A673 (cell line): ENCODE results near the gene LGR4. TPM values are rescaled to one million over a fixed set of nuclear protein-coding genes. Genes with fewer than 3 reads are reported as not detected.

Source experiments
- BruUV-seq: library from RNA; stranded (reverse); fragments of 400-500 nt; replicated peaks from 2 replicates; lab custom pipeline; 2021; lab: Mats Ljungman, UMichigan
- CTCF ChIA-PET: fragments of 300-600 bp; sonication (Branson Sonifier 250); formaldehyde crosslinking; loops from one replicate; lab custom pipeline; 2022; ENCODE audit warnings: antibody characterized with exemption; lab: Charles Lee
- POLR2A ChIA-PET: fragments of 300-600 bp; sonication (Branson Sonifier 250); formaldehyde crosslinking; loops from one replicate; lab custom pipeline; 2022; ENCODE audit warnings: antibody characterized with exemption; ENCODE audit not compliant: low non-redundant PET; lab: Charles Lee
- DNase-seq: peaks from one replicate; pipeline ENCODE4 v3.0.0-alpha.2; 2015; ENCODE audit warnings: low spot score
- H3K27ac ChIP-seq: fragments of 200-600 bp; sonication (generic); 2 replicates; pipeline ENCODE4 v1.5.1; 2016; ENCODE audit warnings: mixed run types, low read depth, mild to moderate bottlenecking, mixed read lengths, antibody characterized with exemption, low read length; ENCODE audit not compliant: poor library complexity, severe bottlenecking
- H3K27me3 ChIP-seq: fragments of 200-600 bp; sonication (generic); replicated peaks from 2 replicates; pipeline ENCODE4 v1.6.1; 2017; ENCODE audit warnings: mixed run types, low read depth, mild to moderate bottlenecking, mixed read lengths, antibody characterized with exemption, low read length; ENCODE audit not compliant: insufficient read depth, poor library complexity
- H3K36me3 ChIP-seq: fragments of 200-600 bp; sonication (generic); 2 replicates; pipeline ENCODE4 v1.6.1; 2016; ENCODE audit warnings: mixed run types, mild to moderate bottlenecking, mixed read lengths, antibody characterized with exemption, low read length; ENCODE audit not compliant: insufficient read depth, poor library complexity, severe bottlenecking
- H3K4me1 ChIP-seq: fragments of 200-600 bp; sonication (generic); 2 replicates; pipeline ENCODE4 v1.6.1; 2017; ENCODE audit warnings: mixed run types, mild to moderate bottlenecking, mixed read lengths, antibody characterized with exemption, low read length; ENCODE audit not compliant: insufficient read depth, poor library complexity, severe bottlenecking
- H3K4me3 ChIP-seq: fragments of 200-600 bp; sonication (generic); 2 replicates; pipeline ENCODE4 v1.5.1; 2016; ENCODE audit warnings: low read depth, mixed run types, mild to moderate bottlenecking, mixed read lengths, low read length; ENCODE audit not compliant: poor library complexity, severe bottlenecking
- H3K9me3 ChIP-seq: fragments of 200-600 bp; sonication (generic); 2 replicates; pipeline ENCODE4 v1.6.1; 2016; ENCODE audit warnings: mixed run types, low read depth, mild to moderate bottlenecking, mixed read lengths, antibody characterized with exemption, low read length; ENCODE audit not compliant: poor library complexity, severe bottlenecking
- EZH2 ChIP-seq: fragments of 200-600 bp; sonication (generic); IDR thresholded peaks from 2 replicates; pipeline ENCODE4 v1.6.1; 2017; ENCODE audit warnings: borderline replicate concordance, low read depth, mild to moderate bottlenecking, mixed read lengths, antibody characterized with exemption, low read length; ENCODE audit not compliant: poor library complexity, severe bottlenecking
- intact Hi-C: fragments of 100-400 bp; cut with micrococcal nuclease; formaldehyde crosslinking; loops from one replicate; pipeline ENCODE4 v1.10.0; 2022; ENCODE audit not compliant: unreplicated experiment
- total RNA-seq: library from RNA; stranded (reverse); gene quantifications from 2 replicates; pipeline ENCODE4 v1.2.3, GENCODE V29; 2021
- TF ChIP-seq, protein P1 (sequence below): fragments of 300-800, 200-600 bp; sonication (generic); conservative IDR thresholded peaks from 2 replicates; pipeline ENCODE4 v1.5.1; 2017; ENCODE audit warnings: low read depth, mild to moderate bottlenecking, antibody characterized with exemption, low read length, moderate library complexity, mixed read lengths

LGR4 gene
- total RNA-seq, 1 experiment from 2014 or later, result 24.7 TPM

DNA sequence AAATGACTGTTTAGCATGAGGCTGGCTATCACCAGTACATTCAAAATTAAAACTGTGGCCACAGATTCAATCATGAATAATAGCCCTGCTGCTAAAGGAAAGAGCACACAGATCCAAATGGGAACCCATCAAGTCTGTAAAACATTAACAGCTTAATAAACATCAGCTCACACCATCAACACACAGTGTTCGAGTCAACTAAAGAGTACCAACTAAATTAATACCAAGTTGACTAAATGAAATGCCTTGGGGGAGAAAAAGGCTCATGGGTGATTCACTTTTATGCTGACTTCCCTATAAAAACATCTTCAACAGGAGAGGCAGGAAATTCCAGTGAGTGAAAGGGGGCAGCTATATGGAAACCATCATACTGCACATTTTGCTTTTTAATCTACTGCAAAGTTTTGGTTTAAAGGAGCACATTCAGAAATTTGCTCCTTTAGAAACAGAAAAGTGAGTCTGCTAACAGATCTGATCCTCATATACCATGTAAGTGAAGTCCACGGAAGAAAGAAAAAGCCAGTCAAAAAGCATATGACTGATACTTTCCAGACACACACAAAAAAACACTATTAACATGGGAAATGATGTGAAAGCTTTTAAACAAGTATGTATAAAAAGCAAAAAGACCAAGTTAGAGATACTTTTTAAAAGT, 16.3 kb downstream of the LGR4 start:
- BruUV-seq, result no TSS peak
- CTCF ChIA-PET, result no interaction called here
- Histone ChIP-seq H3K27me3 (no peaks in the 10 kb centered on the region), H3K4me3 (no peak overlapping the region), H3K4me1 (peaks cover 33% of the 10 kb centered on the region), H3K36me3 (no peaks in the 10 kb centered on the region), H3K27ac (no peak overlapping the region), H3K9me3 (no peaks in the 10 kb centered on the region)
- POLR2A ChIA-PET, result no interaction called here
- DNase-seq, result peak; percentile 56
- no peak for TF ChIP-seq EZH2
- TF ChIP-seq, protein P1, sequence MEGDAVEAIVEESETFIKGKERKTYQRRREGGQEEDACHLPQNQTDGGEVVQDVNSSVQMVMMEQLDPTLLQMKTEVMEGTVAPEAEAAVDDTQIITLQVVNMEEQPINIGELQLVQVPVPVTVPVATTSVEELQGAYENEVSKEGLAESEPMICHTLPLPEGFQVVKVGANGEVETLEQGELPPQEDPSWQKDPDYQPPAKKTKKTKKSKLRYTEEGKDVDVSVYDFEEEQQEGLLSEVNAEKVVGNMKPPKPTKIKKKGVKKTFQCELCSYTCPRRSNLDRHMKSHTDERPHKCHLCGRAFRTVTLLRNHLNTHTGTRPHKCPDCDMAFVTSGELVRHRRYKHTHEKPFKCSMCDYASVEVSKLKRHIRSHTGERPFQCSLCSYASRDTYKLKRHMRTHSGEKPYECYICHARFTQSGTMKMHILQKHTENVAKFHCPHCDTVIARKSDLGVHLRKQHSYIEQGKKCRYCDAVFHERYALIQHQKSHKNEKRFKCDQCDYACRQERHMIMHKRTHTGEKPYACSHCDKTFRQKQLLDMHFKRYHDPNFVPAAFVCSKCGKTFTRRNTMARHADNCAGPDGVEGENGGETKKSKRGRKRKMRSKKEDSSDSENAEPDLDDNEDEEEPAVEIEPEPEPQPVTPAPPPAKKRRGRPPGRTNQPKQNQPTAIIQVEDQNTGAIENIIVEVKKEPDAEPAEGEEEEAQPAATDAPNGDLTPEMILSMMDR, result no peak
- intact Hi-C loops, result no loop called here

DNA sequence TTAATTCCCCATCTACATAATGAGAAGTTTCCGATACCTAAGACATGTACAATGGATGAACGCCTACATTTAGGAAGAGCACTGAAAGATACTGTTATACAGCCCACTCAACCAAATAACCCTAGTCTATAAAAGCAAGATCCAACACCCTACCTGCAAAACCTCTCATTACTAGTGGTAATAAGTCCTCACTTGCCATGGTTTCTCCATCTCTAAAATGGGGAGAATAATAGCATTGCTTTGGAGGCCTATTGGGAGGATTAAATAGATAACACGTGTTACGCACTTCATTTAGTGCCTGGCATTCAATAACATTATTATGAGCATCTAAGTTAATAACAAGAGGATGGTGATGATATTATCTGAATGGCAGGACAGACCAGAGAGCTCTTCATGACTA, 16.9 kb downstream of the LGR4 start:
- intact Hi-C loops, result no loop called here
- no peak for DNase-seq
- POLR2A ChIA-PET, result no interaction called here
- BruUV-seq, result no TSS peak
- Histone ChIP-seq H3K27ac (no peak overlapping the region), H3K4me3 (no peak overlapping the region), H3K9me3 (no peaks in the 10 kb centered on the region), H3K36me3 (no peaks in the 10 kb centered on the region), H3K27me3 (no peaks in the 10 kb centered on the region), H3K4me1 (peaks cover 39% of the 10 kb centered on the region)
- CTCF ChIA-PET, result no interaction called here
- no peak for TF ChIP-seq EZH2
- TF ChIP-seq, protein P1, result no peak

DNA sequence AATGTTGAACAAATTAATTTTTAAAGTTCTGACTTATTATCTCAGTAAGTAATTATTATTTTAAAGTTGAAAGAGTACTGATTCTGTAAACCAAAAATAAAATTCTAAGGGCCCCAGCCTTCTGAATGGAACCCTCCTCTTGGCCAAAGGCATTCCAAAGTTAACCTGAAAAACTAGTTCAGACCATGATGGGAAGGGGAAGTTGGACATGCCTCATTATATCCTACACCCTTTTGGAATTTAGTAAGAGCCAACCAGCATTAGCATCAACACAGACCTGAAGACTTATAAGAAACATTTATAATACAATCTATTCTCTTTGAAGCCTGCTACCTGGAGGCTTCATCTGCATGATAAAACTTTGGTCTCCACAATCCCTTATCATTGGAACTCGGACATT, 18.9 kb downstream of the LGR4 start:
- Histone ChIP-seq H3K27me3 (no peaks in the 10 kb centered on the region), H3K36me3 (no peaks in the 10 kb centered on the region), H3K9me3 (no peaks in the 10 kb centered on the region), H3K4me1 (peaks cover 35% of the 10 kb centered on the region), H3K4me3 (no peak overlapping the region), H3K27ac (no peak overlapping the region)
- intact Hi-C loops, result no loop called here
- DNase-seq, result no peak
- TF ChIP-seq, protein P1, result no peak
- no peak for TF ChIP-seq EZH2
- no TSS peak for BruUV-seq
- ChIA-PET CTCF (no interaction called here), POLR2A (no interaction called here)
